ENCODE results near the gene CPT2. TPM values are rescaled to one million over a fixed set of nuclear protein-coding genes. Genes with fewer than 3 reads are reported as not detected.
A peak's percentile ranks its signal among the peaks of the same experiment; 100 is the strongest.

CPT2 gene
- total and polyA plus RNA-seq, 4 donors: 7.8 to 12.8 (median 9.9) TPM

DNA sequence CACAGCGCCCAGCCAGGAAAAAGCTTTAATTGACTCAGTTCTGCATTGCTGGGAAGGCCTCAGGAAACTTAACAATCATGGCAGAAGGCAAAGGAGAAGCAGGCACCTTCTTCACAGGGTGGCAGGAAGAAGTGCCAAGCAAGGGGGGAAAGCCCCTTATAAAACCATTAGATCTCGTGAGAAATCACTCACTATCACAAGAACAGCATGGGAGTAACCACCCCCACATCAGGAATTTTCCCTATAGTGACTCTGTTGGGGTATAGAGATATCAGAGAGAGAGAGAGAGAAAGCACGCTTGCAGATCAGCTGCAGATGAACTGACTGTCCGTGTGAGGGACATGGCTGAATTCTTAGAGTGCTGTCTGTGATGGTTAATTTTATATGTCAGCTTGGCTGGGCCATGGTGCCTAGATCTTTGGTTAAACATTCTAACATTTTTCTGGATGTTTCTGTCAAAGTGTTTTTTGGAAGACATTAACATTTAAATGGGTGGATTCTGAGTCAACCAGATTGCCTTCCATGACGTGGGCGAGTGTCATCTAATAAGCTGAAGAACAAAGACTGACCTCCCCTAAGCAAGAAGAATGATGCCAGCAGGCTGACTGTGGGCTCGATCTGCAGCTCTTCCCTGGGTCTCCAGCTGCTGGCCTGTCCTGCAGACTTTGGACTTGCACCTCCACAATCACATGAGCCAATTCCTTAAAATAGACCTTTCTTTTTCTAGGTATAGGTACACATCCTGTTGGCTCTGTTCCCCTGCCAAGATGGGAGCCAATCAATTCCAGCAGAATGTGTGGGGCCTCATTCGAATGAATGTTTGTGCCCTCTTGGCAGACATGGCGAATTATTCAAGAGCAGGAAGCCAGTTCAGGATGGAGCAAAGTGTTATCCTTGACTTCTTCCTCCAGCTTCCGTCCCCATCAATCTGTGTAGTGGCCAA, 21.4 kb upstream of the CPT2 start:
- no peaks in the 10 kb centered on the region for H3K27me3 ChIP-seq (ENCODE audit: control insufficient read depth in 1 of 2, insufficient read depth in 2 of 2, low read length in 1 of 2)
- intact Hi-C loops (cut with DNase I): loop anchor here in 1 of 2 donors (10.0 kb wide), 1 partner anchor 110 kb away; the partner anchor contains the start of gene PODN
- H3K4me3 ChIP-seq (ENCODE audit: low read length in 2 of 2): no peak overlapping the region
- peaks cover 0 to 4% of the 10 kb centered on the region in 2 donors for H3K4me1 ChIP-seq (ENCODE audit: control insufficient read depth in 1 of 2, insufficient read depth in 2 of 2, low read length in 2 of 2)
- no peak overlapping the region for H3K27ac ChIP-seq (ENCODE audit: low read depth in 1 of 2, low read length in 2 of 2)
- no peak for DNase-seq
- WGBS, 2 donors: 72 to 75% methylated on average over 10 of the region's 10 CpGs
- no peaks in the 10 kb centered on the region for H3K36me3 ChIP-seq (ENCODE audit: control insufficient read depth in 1 of 2, insufficient read depth in 2 of 2, low read length in 1 of 2)
- ATAC-seq (ENCODE audit: low FRiP score): no peak
- no peaks in the 10 kb centered on the region for H3K9me3 ChIP-seq (ENCODE audit: control insufficient read depth, low read length)

DNA sequence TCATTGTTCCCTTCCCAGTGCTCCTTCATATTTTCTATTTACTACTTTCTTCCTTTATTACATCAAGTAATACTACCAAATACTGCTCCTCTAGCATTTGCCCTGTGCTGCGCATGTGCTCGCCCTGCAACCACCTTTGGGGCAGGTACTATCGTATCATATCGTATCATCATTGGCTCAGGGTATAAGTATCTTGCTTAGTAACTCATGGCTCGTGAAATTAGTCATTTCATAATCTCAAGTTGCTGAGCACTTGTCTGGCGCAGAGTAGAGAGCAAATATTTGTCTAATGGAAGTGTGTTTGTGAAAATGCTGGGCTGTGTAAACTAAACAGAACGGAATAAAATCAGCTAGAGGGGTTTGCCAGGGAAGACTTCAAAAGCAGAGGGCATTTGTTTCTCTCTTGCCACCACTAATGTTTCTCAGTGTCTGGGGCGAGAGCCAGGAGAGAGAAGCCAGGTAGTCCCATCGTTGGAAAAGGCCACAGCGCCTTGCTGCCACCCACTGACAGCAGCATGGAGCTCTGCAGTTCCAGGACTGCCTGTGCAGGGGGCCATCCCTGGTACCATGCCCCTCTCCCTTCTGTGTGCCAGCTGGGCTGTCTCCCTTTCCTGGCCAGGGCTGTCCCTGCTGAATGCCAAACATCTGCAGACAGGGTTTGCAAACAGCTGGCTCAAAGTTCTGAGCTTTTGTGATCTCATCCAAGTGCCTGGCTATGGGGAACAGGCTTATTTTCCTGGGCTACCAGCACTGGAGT, 20.0 kb upstream of the CPT2 start:
- ATAC-seq (ENCODE audit: low FRiP score) (peak; percentile 55), DNase-seq (no peak)
- peaks cover 0 to 4% of the 10 kb centered on the region in 2 donors for H3K4me1 ChIP-seq (ENCODE audit: control insufficient read depth in 1 of 2, insufficient read depth in 2 of 2, low read length in 2 of 2)
- H3K27ac ChIP-seq (ENCODE audit: low read depth in 1 of 2, low read length in 2 of 2): peak overlapping the region in 1 of 2 donors; percentile 21
- H3K9me3 ChIP-seq (ENCODE audit: control insufficient read depth, low read length): no peaks in the 10 kb centered on the region
- H3K4me3 ChIP-seq (ENCODE audit: low read length in 2 of 2): no peak overlapping the region
- intact Hi-C loops (cut with DNase I): loop anchor here in 1 of 2 donors (10.0 kb wide), 1 partner anchor 112 kb away; the partner anchor contains the start of gene PODN
- 13 to 20% methylated on average over 10 of the region's 10 CpGs for WGBS, 2 donors
- H3K27me3 ChIP-seq (ENCODE audit: control insufficient read depth in 1 of 2, insufficient read depth in 2 of 2, low read length in 1 of 2): no peaks in the 10 kb centered on the region
- no peaks in the 10 kb centered on the region for H3K36me3 ChIP-seq (ENCODE audit: control insufficient read depth in 1 of 2, insufficient read depth in 2 of 2, low read length in 1 of 2)

DNA sequence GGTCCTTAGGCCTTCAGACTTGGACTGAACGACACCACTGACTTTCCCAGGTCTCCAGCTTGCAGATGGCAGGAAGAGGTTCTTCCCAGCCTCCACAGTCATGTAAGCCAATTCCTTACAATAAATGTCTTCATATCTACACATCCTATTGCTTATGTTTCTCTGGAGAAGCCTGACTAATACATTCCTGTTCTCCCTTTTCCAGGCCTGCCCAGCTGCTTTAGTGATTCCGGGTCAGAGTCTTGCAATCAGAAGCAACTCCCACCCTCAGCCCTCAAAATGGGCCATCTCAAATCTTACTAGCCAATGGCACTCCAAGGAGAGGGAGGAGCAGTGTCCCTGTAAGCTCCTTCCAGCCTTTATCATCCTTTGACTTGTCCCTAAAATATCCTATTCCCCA, 16.4 kb upstream of the CPT2 start:
- Histone ChIP-seq H3K4me3 (ENCODE audit: low read length in 2 of 2) (no peak overlapping the region), H3K27me3 (ENCODE audit: control insufficient read depth in 1 of 2, insufficient read depth in 2 of 2, low read length in 1 of 2) (no peaks in the 10 kb centered on the region), H3K9me3 (ENCODE audit: control insufficient read depth, low read length) (no peaks in the 10 kb centered on the region), H3K4me1 (ENCODE audit: control insufficient read depth in 1 of 2, insufficient read depth in 2 of 2, low read length in 2 of 2) (peaks cover 0 to 4% of the 10 kb centered on the region in 2 donors), H3K36me3 (ENCODE audit: control insufficient read depth in 1 of 2, insufficient read depth in 2 of 2, low read length in 1 of 2) (no peaks in the 10 kb centered on the region), H3K27ac (ENCODE audit: low read depth in 1 of 2, low read length in 2 of 2) (no peak overlapping the region)
- ATAC-seq (ENCODE audit: low FRiP score) (no peak), DNase-seq (no peak)
- WGBS, 2 donors: 94 to 95% methylated on average over 2 of the region's 2 CpGs
- intact Hi-C loops (cut with DNase I): loop anchor here in 1 of 2 donors (5.0 to 10.0 kb wide), 4 partner anchors 118 to 455 kb away; partner anchors contain the start of genes ECHDC2, PODN, SCP2 and ZYG11B

DNA sequence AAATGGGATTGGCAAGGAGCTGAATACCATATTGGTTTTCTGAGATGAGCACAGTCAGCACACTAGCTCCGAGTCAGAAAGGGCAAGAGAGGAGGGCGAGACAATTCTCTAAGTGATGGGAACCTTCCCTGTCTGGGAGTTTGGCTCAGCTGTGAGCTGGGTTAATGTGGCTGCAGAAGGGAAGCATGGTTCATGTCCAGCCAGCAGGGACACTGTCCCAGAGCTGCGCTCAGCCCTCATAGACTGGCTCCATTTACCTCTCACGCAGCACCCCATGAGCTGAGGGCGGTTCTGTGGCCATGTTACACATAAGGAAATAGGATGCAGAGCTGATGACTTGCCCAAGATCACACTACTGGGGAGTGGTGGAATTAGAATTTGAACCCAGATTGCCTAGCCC, 15.7 kb upstream of the CPT2 start:
- H3K27me3 ChIP-seq (ENCODE audit: control insufficient read depth in 1 of 2, insufficient read depth in 2 of 2, low read length in 1 of 2): no peaks in the 10 kb centered on the region

DNA sequence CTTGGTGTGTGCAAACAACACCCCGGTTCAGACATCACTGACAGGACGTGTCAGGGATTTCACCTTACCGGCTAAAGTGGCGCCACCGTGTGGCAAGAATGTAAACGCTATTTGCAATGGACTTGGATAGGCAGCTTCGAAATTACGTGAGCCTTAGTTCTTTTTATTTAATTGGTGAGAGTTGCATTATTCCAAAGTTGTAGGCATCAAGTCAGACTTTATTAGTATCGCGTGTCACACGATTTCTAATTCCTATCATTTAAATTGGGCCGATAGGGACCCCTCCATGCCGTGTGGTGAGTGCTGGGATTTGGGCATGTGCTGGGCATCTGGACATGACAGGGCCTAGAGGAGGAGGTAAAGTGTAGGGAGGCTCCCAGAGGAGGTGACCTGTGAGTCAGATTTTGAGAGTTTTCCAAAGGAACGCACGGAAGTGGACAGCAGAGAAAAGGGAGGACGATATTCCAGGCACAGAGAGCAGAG, 14.5 kb upstream of the CPT2 start:
- Histone ChIP-seq H3K4me1 (ENCODE audit: control insufficient read depth in 1 of 2, insufficient read depth in 2 of 2, low read length in 2 of 2) (no peaks in the 10 kb centered on the region), H3K9me3 (ENCODE audit: control insufficient read depth, low read length) (no peaks in the 10 kb centered on the region), H3K36me3 (ENCODE audit: control insufficient read depth in 1 of 2, insufficient read depth in 2 of 2, low read length in 1 of 2) (no peaks in the 10 kb centered on the region), H3K27me3 (ENCODE audit: control insufficient read depth in 1 of 2, insufficient read depth in 2 of 2, low read length in 1 of 2) (no peaks in the 10 kb centered on the region), H3K4me3 (ENCODE audit: low read length in 2 of 2) (no peak overlapping the region), H3K27ac (ENCODE audit: low read depth in 1 of 2, low read length in 2 of 2) (no peak overlapping the region)
- intact Hi-C loops (cut with DNase I): loop anchor here in 1 of 2 donors (5.0 to 10.0 kb wide), 4 partner anchors 120 to 457 kb away; partner anchors contain the start of genes ECHDC2, PODN, SCP2 and ZYG11B
- WGBS, 2 donors: 22% methylated on average over 16 of the region's 16 CpGs
- DNase-seq (peak; percentile 86 to 95), ATAC-seq (ENCODE audit: low FRiP score) (peak; percentile 64)

More for the DNA sequence above, 15.7 kb upstream of the CPT2 start:
- ATAC-seq (ENCODE audit: low FRiP score) (no peak), DNase-seq (no peak)
- Histone ChIP-seq H3K27ac (ENCODE audit: low read depth in 1 of 2, low read length in 2 of 2) (no peak overlapping the region), H3K36me3 (ENCODE audit: control insufficient read depth in 1 of 2, insufficient read depth in 2 of 2, low read length in 1 of 2) (no peaks in the 10 kb centered on the region), H3K9me3 (ENCODE audit: control insufficient read depth, low read length) (no peaks in the 10 kb centered on the region), H3K4me3 (ENCODE audit: low read length in 2 of 2) (no peak overlapping the region), H3K4me1 (ENCODE audit: control insufficient read depth in 1 of 2, insufficient read depth in 2 of 2, low read length in 2 of 2) (peaks cover 0 to 4% of the 10 kb centered on the region in 2 donors)
- 96 to 99% methylated on average over 5 of the region's 5 CpGs for WGBS, 2 donors
- intact Hi-C loops (cut with DNase I): loop anchor here in 1 of 2 donors (5.0 to 10.0 kb wide), 4 partner anchors 119 to 456 kb away; partner anchors contain the start of genes ECHDC2, PODN, SCP2 and ZYG11B

DNA sequence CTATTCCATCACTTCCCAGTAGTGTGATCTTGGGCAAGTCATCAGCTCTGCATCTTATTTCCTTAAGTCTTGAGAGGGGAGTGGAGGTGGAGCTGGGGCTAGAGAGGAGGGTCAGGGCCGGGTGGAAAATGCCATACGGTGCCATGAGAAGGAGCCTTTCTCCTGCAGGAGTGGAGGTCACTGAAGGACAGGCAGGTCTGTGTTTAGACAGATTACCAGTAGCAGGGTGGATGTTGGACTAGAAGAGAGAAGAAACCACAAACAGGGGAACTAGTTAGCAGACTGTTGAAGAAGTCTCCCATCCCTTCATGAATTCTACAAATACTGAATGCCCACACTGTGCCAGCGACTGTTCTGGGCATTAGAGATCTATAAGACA, 13.9 kb upstream of the CPT2 start:
- no peak for ATAC-seq (ENCODE audit: low FRiP score)
- 83 to 88% methylated on average over 3 of the region's 3 CpGs for WGBS, 2 donors

DNA sequence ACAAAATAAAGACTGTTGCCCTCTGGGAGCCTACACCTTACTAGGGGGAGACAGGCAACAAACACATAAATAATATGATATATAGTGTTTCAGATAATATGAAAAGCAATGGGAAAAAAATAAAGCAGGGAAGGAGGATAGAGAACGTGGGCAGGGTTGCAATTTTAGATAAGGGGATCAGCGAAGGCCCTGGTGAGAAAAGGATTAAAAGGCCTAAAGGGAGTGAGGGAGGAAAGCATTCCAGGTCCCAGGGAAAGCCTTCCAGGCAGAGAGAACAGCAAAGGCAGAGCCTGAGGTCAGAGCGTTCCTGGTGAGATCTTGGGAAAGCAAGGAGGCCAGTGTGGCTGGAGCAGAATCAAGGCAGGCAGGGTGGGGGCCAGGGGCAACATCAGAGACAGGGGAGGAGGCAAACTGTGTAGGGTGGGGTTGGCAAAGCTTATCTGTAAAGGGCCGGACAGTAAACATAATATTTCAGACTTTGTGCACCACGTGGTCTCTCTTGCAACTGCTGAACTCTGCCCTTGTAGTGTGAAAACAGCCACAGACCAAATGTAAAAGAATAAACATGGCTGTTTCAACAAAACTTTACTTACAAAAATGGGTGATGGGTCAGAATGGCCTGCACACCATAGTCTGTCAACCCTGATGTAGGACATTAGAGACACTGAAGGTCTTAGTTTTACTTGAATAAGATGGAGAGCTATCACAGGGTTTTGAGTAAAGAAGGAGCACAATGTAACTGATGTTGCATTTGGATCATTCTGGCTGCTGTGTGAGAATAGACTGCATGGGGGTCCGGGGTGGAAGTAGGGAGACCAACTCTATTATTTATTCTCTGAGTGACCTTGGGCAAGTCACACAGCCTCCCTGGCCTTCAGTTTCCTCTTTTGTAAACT, 13.3 kb upstream of the CPT2 start:
- Histone ChIP-seq H3K4me3 (ENCODE audit: low read length in 2 of 2) (no peak overlapping the region), H3K36me3 (ENCODE audit: control insufficient read depth in 1 of 2, insufficient read depth in 2 of 2, low read length in 1 of 2) (no peaks in the 10 kb centered on the region), H3K27me3 (ENCODE audit: control insufficient read depth in 1 of 2, insufficient read depth in 2 of 2, low read length in 1 of 2) (no peaks in the 10 kb centered on the region), H3K27ac (ENCODE audit: low read depth in 1 of 2, low read length in 2 of 2) (no peak overlapping the region), H3K4me1 (ENCODE audit: control insufficient read depth in 1 of 2, insufficient read depth in 2 of 2, low read length in 2 of 2) (no peaks in the 10 kb centered on the region), H3K9me3 (ENCODE audit: control insufficient read depth, low read length) (no peaks in the 10 kb centered on the region)
- intact Hi-C loops (cut with DNase I): loop anchor here in 1 of 2 donors (5.0 to 10.0 kb wide), 4 partner anchors 121 to 459 kb away; partner anchors contain the start of genes ECHDC2, PODN, SCP2 and ZYG11B
- ATAC-seq (ENCODE audit: low FRiP score) (peak; percentile 69), DNase-seq (no peak)
- 80 to 89% methylated on average over 6 of the region's 6 CpGs for WGBS, 2 donors

More for the DNA sequence above, 13.9 kb upstream of the CPT2 start:
- Histone ChIP-seq H3K27ac (ENCODE audit: low read depth in 1 of 2, low read length in 2 of 2) (no peak overlapping the region), H3K4me3 (ENCODE audit: low read length in 2 of 2) (no peak overlapping the region), H3K27me3 (ENCODE audit: control insufficient read depth in 1 of 2, insufficient read depth in 2 of 2, low read length in 1 of 2) (no peaks in the 10 kb centered on the region), H3K9me3 (ENCODE audit: control insufficient read depth, low read length) (no peaks in the 10 kb centered on the region), H3K36me3 (ENCODE audit: control insufficient read depth in 1 of 2, insufficient read depth in 2 of 2, low read length in 1 of 2) (no peaks in the 10 kb centered on the region), H3K4me1 (ENCODE audit: control insufficient read depth in 1 of 2, insufficient read depth in 2 of 2, low read length in 2 of 2) (no peaks in the 10 kb centered on the region)
- no peak for DNase-seq
- intact Hi-C loops (cut with DNase I): loop anchor here in 1 of 2 donors (5.0 to 10.0 kb wide), 4 partner anchors 120 to 458 kb away; partner anchors contain the start of genes ECHDC2, PODN, SCP2 and ZYG11B

Data from aorta (tissue), 5 donors.